Adrenal gland (tissue), 12 donors: ENCODE measurements around the gene PARP6. TPM values are rescaled to one million over a fixed set of nuclear protein-coding genes. Genes with fewer than 3 reads are reported as not detected.

Experiments used
- DNase-seq, 7 donors: peaks; one replicate each; pipeline ENCODE4 v3.0.0-alpha.2; 2019 to 2020
- H3K27ac ChIP-seq, 5 donors: fragments of 200-600 bp; sonication (generic) in 4 of 5; 1 replicate in 3 of 5; 2 replicates in 2 of 5; pipeline versions ENCODE4 v1.5.1 to v1.8.0; 2016 to 2020; ENCODE audit warnings: mild to moderate bottlenecking in 1 of 5
- H3K27me3 ChIP-seq: fragments of 200-600 bp; 2 replicates; pipeline ENCODE4 v1.8.0; 2021
- H3K36me3 ChIP-seq, 2 donors: fragments of 200-600 bp; replicated peaks in 1 of 2; 1 replicate in 1 of 2; 2 replicates in 1 of 2; pipeline versions ENCODE4 v1.5.1 to v1.8.0; 2018 to 2022
- H3K4me1 ChIP-seq, 2 donors: fragments of 200-600 bp; replicated peaks in 1 of 2; 1 replicate in 1 of 2; 2 replicates in 1 of 2; pipeline versions ENCODE4 v1.5.1 to v1.8.0; 2018 to 2021
- H3K4me3 ChIP-seq, 4 donors: fragments of 200-600 bp; sonication (generic) in 3 of 4; one replicate each; pipeline ENCODE4 v1.5.1; 2016 to 2018
- H3K9me3 ChIP-seq, 3 donors: fragments of 200-600 bp; sonication (generic) in 1 of 3; replicated peaks in 1 of 3; 1 replicate in 2 of 3; 2 replicates in 1 of 3; pipeline versions ENCODE4 v1.5.1 to v1.8.0; 2016 to 2021
- POLR2A ChIP-seq, 2 donors: fragments of 450-650 bp; IDR thresholded peaks; one replicate each; pipeline ENCODE4 v1.6.1; 2017; ENCODE audit warnings: antibody characterized with exemption in 2 of 2, mild to moderate bottlenecking in 2 of 2, moderate library complexity in 1 of 2
- WGBS, 4 donors: extraction: QIAGEN DNeasy Blood & Tissue Kit in 2 of 4; methylation state at CpG; one replicate each; pipeline versions ENCODE4 v1.1.5 to v1.1.7; 2013 to 2017; 5-methylcytosine and 5-hydroxymethylcytosine counted together
- intact Hi-C, 2 donors: fragments of 100-400 bp; cut with DNase I; formaldehyde crosslinking; loops; one replicate each; pipeline versions ENCODE4 v1.14.1 to v1.15.0; 2022 to 2023
- polyA plus RNA-seq, 3 donors: library from polyadenylated mRNA; stranded (reverse); fragments of 200-250 nt in 2 of 3; fragments of 350-450 nt in 1 of 3; fragmentation: Illumina TruSeq in 1 of 3; extraction: RNeasy Lipid Tissue Mini Kit (QIAGEN cat#74804) in 1 of 3; gene quantifications; one replicate each; pipeline ENCODE4 v1.2.3, GENCODE V29; 2013 to 2014
- total RNA-seq, 9 donors: library from RNA; depleted of rRNA in 4 of 9; stranded (reverse); fragments of >200 nt in 4 of 9; fragments of 120-200 nt in 1 of 9; fragmentation: NEBNext Ultra II Directional in 1 of 9; extraction: Animal tissue kit (Norgen Biotek cat#: 25700) in 1 of 9; gene quantifications; one replicate each; pipeline versions ENCODE4 v1.1.0 to v1.2.4, GENCODE V29; 2013 to 2023
- TF ChIP-seq, protein P1 (sequence below), 6 experiments: fragments of 450-650 bp in 4 of 6; fragments of 200-600 bp in 2 of 6; sonication (generic) in 1 of 6; IDR thresholded peaks; 1 replicate in 5 of 6; 2 replicates in 1 of 6; pipeline versions ENCODE4 v1.5.1 to v1.8.0; 2016 to 2021; ENCODE audit warnings: antibody characterized with exemption in 6 of 6, mild to moderate bottlenecking in 2 of 6, moderate library complexity in 1 of 6
- donor health status: healthy with polysubstance abuse.
- donor health status: Bipolar disorder and iron deficiency.
- donor health status: DM: yes; HTN: yes; CAD: no.
- donor health status: DM: no; HTN: no; CAD: no.
- donor health status: DM: no; HTN: no; CAD: no.
- donor health status: DM: yes; HTN: yes; CAD: no.

The PARP6 gene
- total and polyA plus RNA-seq, 12 donors = 37.4 to 464 (median 72.9) TPM

DNA sequence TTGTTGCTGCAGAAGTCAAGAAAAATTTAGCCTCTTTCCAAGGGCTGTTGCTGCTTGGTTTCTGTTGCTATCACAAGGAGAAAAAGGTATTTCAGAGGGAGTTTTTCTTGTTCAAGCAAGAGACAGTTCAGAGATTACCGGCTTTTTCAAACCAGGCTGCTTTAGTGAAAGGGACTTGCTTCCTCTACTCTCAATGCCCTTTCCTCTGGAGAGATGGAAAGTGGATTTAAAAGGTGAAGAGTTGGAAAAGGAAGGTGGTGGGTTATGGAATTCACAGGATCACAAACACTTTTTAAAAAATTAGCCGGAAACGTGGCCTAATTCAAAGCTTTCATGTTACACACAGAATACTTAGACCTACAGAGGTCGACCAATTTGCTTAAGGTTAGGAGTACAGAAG lies 1.1 kb downstream of the PARP6 start:
- Histone ChIP-seq H3K4me3 (no peak overlapping the region), H3K27ac (peak overlapping the region in 2 of 5 donors; percentile 90 to 94), H3K36me3 (peaks cover 0 to 23% of the 10 kb centered on the region in 2 donors), H3K27me3 (no peaks in the 10 kb centered on the region), H3K9me3 (no peaks in the 10 kb centered on the region), H3K4me1 (peaks cover 0 to 25% of the 10 kb centered on the region in 2 donors)
- intact Hi-C loops = no loop called here
- no peak for DNase-seq
- WGBS, 4 donors = 73 to 86% (median 82%) methylated on average over 4 of the region's 4 CpGs
- TF ChIP-seq, protein P1, sequence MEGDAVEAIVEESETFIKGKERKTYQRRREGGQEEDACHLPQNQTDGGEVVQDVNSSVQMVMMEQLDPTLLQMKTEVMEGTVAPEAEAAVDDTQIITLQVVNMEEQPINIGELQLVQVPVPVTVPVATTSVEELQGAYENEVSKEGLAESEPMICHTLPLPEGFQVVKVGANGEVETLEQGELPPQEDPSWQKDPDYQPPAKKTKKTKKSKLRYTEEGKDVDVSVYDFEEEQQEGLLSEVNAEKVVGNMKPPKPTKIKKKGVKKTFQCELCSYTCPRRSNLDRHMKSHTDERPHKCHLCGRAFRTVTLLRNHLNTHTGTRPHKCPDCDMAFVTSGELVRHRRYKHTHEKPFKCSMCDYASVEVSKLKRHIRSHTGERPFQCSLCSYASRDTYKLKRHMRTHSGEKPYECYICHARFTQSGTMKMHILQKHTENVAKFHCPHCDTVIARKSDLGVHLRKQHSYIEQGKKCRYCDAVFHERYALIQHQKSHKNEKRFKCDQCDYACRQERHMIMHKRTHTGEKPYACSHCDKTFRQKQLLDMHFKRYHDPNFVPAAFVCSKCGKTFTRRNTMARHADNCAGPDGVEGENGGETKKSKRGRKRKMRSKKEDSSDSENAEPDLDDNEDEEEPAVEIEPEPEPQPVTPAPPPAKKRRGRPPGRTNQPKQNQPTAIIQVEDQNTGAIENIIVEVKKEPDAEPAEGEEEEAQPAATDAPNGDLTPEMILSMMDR (IDR thresholded peaks at IDR 0.05) = no peak

DNA sequence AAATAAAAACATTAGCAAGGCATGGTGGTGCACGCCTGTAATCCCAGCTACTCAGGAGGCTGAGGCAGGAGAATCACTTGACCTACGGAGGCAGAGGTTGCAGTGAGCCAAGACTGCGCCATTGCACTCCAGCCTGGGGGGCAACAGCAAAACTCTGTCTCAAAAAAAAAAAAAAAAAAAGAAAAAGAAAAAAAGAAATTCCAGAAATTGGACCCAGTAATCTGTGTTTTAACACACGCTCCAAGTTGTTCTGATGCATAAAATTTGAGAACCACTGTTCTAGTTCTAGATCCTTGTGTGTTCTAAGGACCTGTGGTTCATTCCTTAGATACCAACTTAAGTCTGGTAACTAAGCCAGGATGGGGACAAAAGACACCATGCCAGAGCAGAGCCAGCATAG lies 2.6 kb downstream of the PARP6 start:
- 90 to 99% (median 94%) methylated on average over 4 of the region's 4 CpGs for WGBS, 4 donors
- Histone ChIP-seq H3K27ac (no peak overlapping the region), H3K4me3 (no peak overlapping the region), H3K9me3 (no peaks in the 10 kb centered on the region), H3K4me1 (peaks cover 0 to 22% of the 10 kb centered on the region in 2 donors), H3K27me3 (no peaks in the 10 kb centered on the region), H3K36me3 (peaks cover 0 to 37% of the 10 kb centered on the region in 2 donors)
- TF ChIP-seq, protein P1 (IDR thresholded peaks at IDR 0.05) = no peak
- DNase-seq = no peak
- intact Hi-C loops = no loop called here

DNA sequence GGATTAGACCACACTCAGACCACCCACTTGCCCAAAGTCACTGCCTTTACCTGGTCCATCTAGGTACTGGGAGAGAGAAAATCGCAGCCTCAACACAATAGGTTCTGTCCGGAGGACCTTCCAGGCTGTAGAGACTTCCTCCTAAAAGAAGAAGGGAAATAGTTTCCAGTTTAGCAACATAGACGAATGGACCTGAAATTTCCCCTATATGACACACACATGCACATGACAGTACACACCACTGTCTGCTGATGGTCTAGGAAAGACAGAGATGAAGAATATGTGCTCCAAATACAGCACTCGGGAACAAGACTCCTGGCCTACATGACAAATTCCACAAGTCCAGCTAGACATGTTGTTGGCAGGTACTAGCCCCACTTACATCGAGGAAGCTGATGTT lies 7.3 kb downstream of the PARP6 start:
- peaks cover 0 to 85% of the 10 kb centered on the region in 2 donors for H3K36me3 ChIP-seq
- no peak for TF ChIP-seq POLR2A (IDR thresholded peaks at IDR 0.05)
- TF ChIP-seq, protein P1 (IDR thresholded peaks at IDR 0.05) = no peak

DNA sequence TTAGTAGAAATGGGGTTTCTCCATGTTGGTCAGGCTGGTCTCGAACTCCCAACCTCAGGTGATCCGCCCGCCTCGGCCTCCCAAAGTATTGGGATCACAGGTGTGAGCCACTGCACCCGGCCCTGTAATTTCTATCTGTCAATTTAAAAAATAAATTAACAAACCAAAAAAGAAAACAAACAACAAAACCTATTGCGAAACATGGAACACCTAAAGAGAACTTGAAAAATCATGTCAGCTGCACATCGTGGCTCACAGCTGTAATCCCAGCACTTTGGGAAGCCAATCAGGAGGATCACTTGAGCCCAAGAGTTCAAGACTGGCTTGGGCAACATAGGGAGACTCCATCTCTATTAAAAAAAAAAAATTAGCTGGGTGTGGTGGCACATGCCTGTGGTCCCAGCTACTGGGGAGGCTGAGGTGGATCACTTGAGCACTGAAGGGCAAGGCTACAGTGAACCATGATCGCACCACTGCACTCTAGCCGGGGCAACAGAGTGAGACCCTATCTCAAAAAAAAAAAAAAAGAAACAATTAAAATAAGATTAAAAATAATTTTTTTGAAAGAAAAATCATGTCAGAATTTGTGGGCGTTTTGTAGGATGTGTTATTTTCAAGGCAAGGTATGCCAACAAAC lies 19.6 kb downstream of the PARP6 start:
- Histone ChIP-seq H3K27ac (no peak overlapping the region), H3K4me3 (no peak overlapping the region), H3K9me3 (no peaks in the 10 kb centered on the region), H3K36me3 (peaks cover 0 to 99% of the 10 kb centered on the region in 2 donors), H3K4me1 (peaks cover 10 to 16% of the 10 kb centered on the region in 2 donors), H3K27me3 (no peaks in the 10 kb centered on the region)
- intact Hi-C loops = loop anchor here in 1 of 2 donors (5.0 kb wide), 1 partner anchor 50 kb away; no protein-coding TSS in a partner anchor
- TF ChIP-seq POLR2A (IDR thresholded peaks at IDR 0.05) = no peak
- TF ChIP-seq, protein P1 (IDR thresholded peaks at IDR 0.05) = no peak
- 94 to 98% (median 97%) methylated on average over 10 of the region's 10 CpGs for WGBS, 4 donors
- no peak for DNase-seq

More for the DNA sequence above, 7.3 kb downstream of the PARP6 start:
- 87 to 95% (median 91%) methylated on average over 5 of the region's 5 CpGs for WGBS, 4 donors
- Histone ChIP-seq H3K4me1 (no peaks in the 10 kb centered on the region), H3K9me3 (no peaks in the 10 kb centered on the region), H3K27me3 (no peaks in the 10 kb centered on the region), H3K27ac (no peak overlapping the region), H3K4me3 (no peak overlapping the region)
- DNase-seq = no peak
- intact Hi-C loops = no loop called here
